ENCODE measurements around the gene MGMT.

Gene MGMT

GRCh38 chr10:129690248-129691070, 223.4 kb downstream of the MGMT start:
- H3K4me3 ChIP-seq (ENCODE audit: low read depth, low read length), result no peak overlapping the region
- no peak for TF ChIP-seq CTCF (IDR thresholded peaks at IDR 0.05; ENCODE audit: low read depth, low read length)
- H3K36me3 ChIP-seq, result no peaks in the 10 kb centered on the region
- no peaks in the 10 kb centered on the region for H3K27me3 ChIP-seq (ENCODE audit: insufficient read depth, low read depth, severe bottlenecking)
- no peak overlapping the region for H3K27ac ChIP-seq
- no peak for DNase-seq
- H3K9me3 ChIP-seq (ENCODE audit: severe bottlenecking), result no peaks in the 10 kb centered on the region

GRCh38 chr10:129692695-129693094, 225.7 kb downstream of the MGMT start:
- no peak for TF ChIP-seq CTCF (IDR thresholded peaks at IDR 0.05; ENCODE audit: low read depth, low read length)
- DNase-seq, result no peak

GRCh38 chr10:129693382-129693781, 226.3 kb downstream of the MGMT start:
- Histone ChIP-seq H3K27ac (no peak overlapping the region), H3K4me3 (ENCODE audit: low read depth, low read length) (no peak overlapping the region), H3K27me3 (ENCODE audit: insufficient read depth, low read depth, severe bottlenecking) (no peaks in the 10 kb centered on the region), H3K9me3 (ENCODE audit: severe bottlenecking) (no peaks in the 10 kb centered on the region), H3K36me3 (no peaks in the 10 kb centered on the region)
- DNase-seq, result no peak
- TF ChIP-seq CTCF (IDR thresholded peaks at IDR 0.05; ENCODE audit: low read depth, low read length), result no peak

More at GRCh38 chr10:129692695-129693094, 225.7 kb downstream of the MGMT start:
- no peaks in the 10 kb centered on the region for H3K27me3 ChIP-seq (ENCODE audit: insufficient read depth, low read depth, severe bottlenecking)
- H3K9me3 ChIP-seq (ENCODE audit: severe bottlenecking), result no peaks in the 10 kb centered on the region
- no peak overlapping the region for H3K4me3 ChIP-seq (ENCODE audit: low read depth, low read length)
- no peaks in the 10 kb centered on the region for H3K36me3 ChIP-seq
- no peak overlapping the region for H3K27ac ChIP-seq

GRCh38 chr10:129694184-129694583, 227.1 kb downstream of the MGMT start:
- Histone ChIP-seq H3K36me3 (no peaks in the 10 kb centered on the region), H3K9me3 (ENCODE audit: severe bottlenecking) (no peaks in the 10 kb centered on the region), H3K4me3 (ENCODE audit: low read depth, low read length) (no peak overlapping the region), H3K27ac (no peak overlapping the region), H3K27me3 (ENCODE audit: insufficient read depth, low read depth, severe bottlenecking) (no peaks in the 10 kb centered on the region)
- no peak for DNase-seq
- no peak for TF ChIP-seq CTCF (IDR thresholded peaks at IDR 0.05; ENCODE audit: low read depth, low read length)

GRCh38 chr10:129694691-129695243, 227.7 kb downstream of the MGMT start:
- no peak for TF ChIP-seq CTCF (IDR thresholded peaks at IDR 0.05; ENCODE audit: low read depth, low read length)
- Histone ChIP-seq H3K9me3 (ENCODE audit: severe bottlenecking) (no peaks in the 10 kb centered on the region), H3K27me3 (ENCODE audit: insufficient read depth, low read depth, severe bottlenecking) (no peaks in the 10 kb centered on the region), H3K27ac (no peak overlapping the region), H3K36me3 (no peaks in the 10 kb centered on the region), H3K4me3 (ENCODE audit: low read depth, low read length) (no peak overlapping the region)
- no peak for DNase-seq
